C4-2B (cell line): ENCODE results near the gene LRRC47.

ENCODE experiments used
- H3K27ac ChIP-seq: fragments of 450-650 bp; 2 replicates; pipeline ENCODE4 v1.5.1; 2017
- ZFX ChIP-seq: fragments of 450-650 bp; IDR thresholded peaks from 2 replicates; pipeline ENCODE4 v1.6.1; 2017
- TF ChIP-seq, protein P1 (sequence below): fragments of 450-650 bp; conservative IDR thresholded peaks from 2 replicates; pipeline ENCODE4 v1.5.1; 2017; ENCODE audit warnings: mild to moderate bottlenecking

LRRC47 gene

DNA sequence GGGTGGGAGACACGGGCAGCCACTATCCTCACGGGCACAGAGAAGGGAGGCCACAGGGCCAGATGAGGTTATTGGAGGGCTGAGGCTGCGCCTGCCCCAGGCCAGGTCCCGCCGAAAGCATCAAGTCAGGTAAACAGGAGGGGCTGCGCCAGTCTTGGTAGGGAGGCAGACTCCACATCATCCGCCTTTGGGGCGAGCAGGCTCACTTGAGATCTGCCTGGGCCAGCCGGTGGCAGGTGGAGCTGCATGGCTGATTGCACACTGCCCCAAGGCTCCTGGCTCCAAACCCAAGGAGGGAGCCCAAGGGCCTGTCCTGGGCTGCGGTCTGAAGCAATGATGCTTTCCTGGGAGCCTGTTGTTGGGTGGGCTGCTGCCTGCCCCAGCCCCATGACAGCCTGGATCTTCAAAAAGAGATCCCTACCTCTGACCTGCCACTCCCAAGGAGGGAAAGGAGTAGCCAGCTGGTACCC, 19.2 kb downstream of the LRRC47 start:
- TF ChIP-seq ZFX, result no peak
- TF ChIP-seq, protein P1, sequence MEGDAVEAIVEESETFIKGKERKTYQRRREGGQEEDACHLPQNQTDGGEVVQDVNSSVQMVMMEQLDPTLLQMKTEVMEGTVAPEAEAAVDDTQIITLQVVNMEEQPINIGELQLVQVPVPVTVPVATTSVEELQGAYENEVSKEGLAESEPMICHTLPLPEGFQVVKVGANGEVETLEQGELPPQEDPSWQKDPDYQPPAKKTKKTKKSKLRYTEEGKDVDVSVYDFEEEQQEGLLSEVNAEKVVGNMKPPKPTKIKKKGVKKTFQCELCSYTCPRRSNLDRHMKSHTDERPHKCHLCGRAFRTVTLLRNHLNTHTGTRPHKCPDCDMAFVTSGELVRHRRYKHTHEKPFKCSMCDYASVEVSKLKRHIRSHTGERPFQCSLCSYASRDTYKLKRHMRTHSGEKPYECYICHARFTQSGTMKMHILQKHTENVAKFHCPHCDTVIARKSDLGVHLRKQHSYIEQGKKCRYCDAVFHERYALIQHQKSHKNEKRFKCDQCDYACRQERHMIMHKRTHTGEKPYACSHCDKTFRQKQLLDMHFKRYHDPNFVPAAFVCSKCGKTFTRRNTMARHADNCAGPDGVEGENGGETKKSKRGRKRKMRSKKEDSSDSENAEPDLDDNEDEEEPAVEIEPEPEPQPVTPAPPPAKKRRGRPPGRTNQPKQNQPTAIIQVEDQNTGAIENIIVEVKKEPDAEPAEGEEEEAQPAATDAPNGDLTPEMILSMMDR, result no peak
- H3K27ac ChIP-seq, result no peak overlapping the region

- TF ChIP-seq, protein P1, result no peak; the same call in 1 of the 2 replicates
- no peak for TF ChIP-seq ZFX
- H3K27ac ChIP-seq, result no peak overlapping the region; the same call in 1 of the 2 replicates
Observed at GRCh38 chr1:3776231-3776961, 19.9 kb downstream of the LRRC47 start.

DNA sequence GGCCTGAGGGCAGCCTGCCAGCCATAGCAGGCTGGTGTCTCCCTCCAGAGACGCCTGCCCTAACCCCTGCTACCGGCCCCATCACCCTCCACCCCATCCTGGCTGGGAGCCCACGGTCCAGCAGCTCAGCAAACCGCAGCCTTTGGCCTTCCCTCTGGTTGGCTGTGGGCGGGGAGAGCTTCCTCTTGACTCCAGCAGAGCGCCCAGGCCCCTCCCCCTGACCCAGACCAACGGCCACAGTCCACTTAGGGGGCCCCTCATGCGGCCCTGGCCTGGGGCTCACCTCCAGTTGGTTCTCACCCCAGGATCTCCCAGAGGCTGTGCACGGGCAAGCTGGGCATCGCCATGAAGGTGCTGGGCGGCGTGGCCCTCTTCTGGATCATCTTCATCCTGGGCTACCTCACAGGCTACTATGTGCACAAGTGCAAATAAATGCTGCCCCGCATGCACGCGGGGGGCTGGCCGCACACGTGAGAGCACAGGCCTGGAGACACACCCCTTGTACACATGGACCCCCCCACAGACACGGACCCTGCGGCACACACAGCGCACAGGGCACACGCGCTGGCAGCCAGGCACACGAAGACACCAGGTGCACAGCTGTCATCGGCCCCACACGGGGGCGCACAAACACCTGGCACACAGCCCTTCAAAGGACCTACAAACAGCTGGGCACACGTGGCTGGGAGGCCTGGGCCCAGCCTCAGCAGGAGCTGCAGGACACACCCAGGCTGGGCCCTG, 20.6 kb downstream of the LRRC47 start:
- H3K27ac ChIP-seq, result no peak overlapping the region; the same call in 1 of the 2 replicates
- no peak for TF ChIP-seq ZFX
- TF ChIP-seq, protein P1, result no peak; the same call in 1 of the 2 replicates

- TF ChIP-seq, protein P1, result no peak
- TF ChIP-seq ZFX, result no peak
- no peak overlapping the region for H3K27ac ChIP-seq
Observed at GRCh38 chr1:3774946-3775489, 21.3 kb downstream of the LRRC47 start.

DNA sequence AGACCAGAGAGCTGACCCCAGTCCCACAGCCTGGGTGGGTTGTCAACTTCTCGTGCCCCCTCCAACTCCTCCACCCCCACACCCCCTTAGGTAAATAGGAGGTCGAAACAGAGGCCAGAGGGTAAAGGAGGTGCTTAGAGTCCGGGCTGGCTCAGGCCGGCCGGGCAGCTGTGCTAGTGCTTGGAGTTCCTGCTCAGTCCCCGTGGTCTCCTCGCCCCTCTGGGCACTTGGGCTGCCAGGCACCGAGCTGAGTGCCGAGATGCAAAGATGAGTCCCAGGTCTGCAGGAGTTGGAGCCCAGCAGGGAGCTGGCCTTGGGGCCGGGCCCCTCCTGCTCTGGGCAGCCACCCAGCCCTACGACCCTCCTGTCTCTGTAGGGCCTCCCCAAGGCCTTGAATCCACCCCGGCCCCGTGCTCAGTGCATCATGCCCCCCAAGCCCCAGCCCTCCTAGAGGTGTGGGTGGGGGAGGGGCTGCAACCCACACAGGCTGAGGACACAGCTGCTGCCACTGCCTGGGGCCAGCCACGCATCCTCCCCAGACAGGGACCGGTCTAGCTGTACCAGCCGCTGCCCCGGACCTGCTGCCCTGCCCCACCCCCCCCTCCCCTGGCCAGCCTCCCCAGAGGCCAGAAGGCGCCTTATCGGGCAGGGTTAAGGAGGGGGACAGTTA, 21.9 kb downstream of the LRRC47 start:
- no peak for TF ChIP-seq ZFX
- TF ChIP-seq, protein P1, result no peak
- no peak overlapping the region for H3K27ac ChIP-seq

- no peak for TF ChIP-seq ZFX
- TF ChIP-seq, protein P1, result no peak
- H3K27ac ChIP-seq, result no peak overlapping the region; the same call in 1 of the 2 replicates
Observed at GRCh38 chr1:3773572-3774275, 22.6 kb downstream of the LRRC47 start.
